ENCODE data around the gene SEPTIN10.
"Not testable (repeated sequence)": the region's sequence is repeated elsewhere in the genome, so short reads cannot be mapped to it uniquely, and the experiment has no call there.

SEPTIN10 gene

DNA sequence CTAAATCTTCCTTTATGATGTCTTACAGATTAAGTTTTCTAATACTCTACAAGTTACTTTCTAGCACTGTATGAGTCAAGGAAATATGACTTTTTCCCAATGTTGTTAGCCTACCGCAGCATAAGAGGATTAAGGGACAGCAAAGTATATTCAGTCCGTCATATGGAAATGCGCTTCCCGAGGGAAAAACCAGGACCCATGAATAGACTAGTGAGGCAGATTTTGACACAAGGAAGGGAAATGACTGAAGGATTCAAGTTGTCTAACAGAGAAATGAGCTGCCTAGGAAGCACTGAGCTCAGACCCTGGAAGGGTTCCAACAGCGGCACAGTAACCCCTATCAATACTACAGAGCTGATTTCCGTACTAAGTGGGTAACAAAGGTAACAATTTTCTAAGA lies 12.0 kb downstream of the SEPTIN10 start:
- DNase-seq (ENCODE audit: low read depth), result no peak

DNA sequence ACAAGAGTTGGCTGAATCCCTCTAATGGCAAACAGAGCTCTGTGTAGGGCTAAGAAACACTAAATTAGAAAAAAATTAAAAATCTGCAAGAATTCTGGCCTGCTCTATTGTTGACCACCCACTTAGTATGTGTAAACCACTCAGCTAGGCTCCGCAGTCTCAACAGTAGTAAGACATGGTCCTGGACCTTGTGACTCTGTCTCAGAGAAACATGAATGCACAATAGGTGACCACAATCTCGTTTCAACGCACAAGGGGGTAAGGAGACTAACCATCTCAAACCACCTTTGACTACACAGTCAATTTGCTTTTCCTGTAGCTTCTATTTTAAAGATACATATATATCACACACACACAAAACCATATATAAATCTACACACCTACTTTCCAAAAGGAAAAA lies 16.5 kb downstream of the SEPTIN10 start:
- DNase-seq (ENCODE audit: low read depth), result no peak

- DNase-seq (ENCODE audit: low read depth), result no peak
Measured at GRCh38 chr2:109595644-109596043, 18.1 kb downstream of the SEPTIN10 start.

DNA sequence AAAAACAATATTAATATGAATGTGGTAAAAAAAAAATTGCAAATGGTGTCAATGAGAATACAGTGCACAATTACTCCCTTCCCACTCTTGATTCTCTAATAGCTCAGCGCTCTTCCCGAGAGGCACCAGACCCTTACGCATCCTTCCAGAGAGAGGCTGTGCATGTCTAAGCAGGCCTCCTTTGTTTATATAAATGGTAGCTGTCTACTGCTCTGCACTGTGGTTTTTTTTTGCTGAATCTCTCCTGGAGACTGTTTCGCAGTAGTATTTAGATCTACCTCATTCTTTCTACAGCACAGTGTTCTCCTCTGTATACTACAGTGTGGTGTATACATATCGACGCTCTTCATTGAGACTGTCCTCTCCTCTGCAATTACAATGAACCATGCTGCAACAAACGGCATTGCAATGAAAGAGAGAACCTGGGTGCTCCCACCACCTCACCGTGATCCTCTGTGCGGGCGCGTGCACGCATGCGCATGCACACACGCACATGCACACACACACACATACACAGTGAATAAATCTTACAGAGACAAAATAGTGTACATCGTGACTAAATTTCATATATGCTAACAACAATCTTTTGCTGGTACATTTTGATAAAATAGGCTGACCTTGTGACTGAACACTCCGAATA lies 19.4 kb downstream of the SEPTIN10 start:
- DNase-seq (ENCODE audit: low read depth), result no peak

DNA sequence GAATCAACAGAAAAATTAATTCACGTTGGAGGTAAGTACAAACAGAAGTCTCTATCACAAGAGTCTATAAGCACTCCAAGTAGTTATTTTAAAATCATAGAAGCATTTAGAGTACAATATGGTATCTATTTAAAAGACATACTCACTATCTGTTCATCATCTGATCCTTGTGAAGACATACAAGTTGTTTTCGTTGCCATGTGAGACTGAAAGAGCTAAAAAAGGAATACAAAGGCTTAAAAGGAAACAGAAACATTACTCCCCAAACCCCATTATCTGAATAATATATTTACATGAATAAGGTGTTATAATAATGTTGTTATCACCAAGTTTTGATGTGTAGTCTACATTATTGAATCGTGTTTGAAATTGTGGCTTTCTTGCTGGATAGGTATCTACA lies 20.9 kb downstream of the SEPTIN10 start:
- no peak for DNase-seq (ENCODE audit: low read depth)

- DNase-seq (ENCODE audit: low read depth), result no peak
Measured at GRCh38 chr2:109591206-109591605, 22.6 kb downstream of the SEPTIN10 start.

GRCh38 chr2:109586687-109587086 lies 27.1 kb downstream of the SEPTIN10 start:
- DNase-seq (ENCODE audit: low read depth), result no peak

GRCh38 chr2:109582928-109583895 lies 30.6 kb downstream of the SEPTIN10 start:
- DNase-seq (ENCODE audit: low read depth), result no peak

DNA sequence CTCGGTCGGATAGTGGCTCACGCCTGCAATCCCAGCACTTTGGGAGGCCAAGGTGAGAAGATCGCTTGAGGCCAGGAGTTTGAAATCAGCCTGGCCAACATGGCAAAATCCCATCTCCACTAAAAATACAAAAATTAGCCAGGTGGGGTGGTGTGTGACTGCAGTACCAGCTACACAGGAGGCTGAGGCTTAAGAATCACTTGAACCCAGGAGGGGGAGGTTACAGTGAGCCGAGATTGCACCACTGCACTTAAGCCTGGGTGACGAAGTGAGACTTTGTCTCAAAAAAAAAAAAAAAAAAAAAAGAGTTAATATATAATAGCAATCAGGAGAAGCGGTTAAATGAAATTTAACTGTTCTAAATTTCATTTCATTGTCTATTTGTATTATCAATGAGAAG lies 36.1 kb downstream of the SEPTIN10 start:
- not testable (repeated sequence) for DNase-seq (ENCODE audit: low read depth)

- no peak for DNase-seq (ENCODE audit: low read depth)
Measured at GRCh38 chr2:109575373-109575772, 38.4 kb downstream of the SEPTIN10 start.

DNA sequence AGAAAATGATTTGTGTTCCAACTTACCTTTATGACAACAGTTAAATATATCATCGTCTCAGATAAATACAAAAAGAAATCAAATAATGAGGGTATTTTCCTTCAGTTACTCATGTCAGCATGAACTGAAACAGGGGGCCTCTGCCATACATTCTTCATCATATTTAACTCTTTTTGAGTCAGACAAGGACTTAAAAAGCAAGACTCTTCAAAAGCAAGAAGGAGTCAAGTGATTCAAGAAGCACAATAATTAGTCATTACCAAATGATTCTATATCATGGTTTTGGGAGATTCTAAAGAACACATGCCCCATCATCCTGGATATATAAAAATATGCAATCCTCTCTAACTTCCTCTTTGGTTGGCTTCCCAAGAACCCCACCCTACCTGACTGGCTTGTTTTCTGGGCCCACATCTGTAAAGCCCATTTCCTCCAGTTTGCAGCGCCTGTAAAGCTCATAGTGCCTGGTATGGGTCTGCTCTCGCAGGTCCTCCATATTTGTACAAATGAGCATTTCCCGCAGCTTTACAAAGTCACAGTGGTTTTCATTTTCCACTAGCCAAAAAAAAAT lies 49.7 kb downstream of the SEPTIN10 start:
- DNase-seq (ENCODE audit: low read depth), result no peak

DNA sequence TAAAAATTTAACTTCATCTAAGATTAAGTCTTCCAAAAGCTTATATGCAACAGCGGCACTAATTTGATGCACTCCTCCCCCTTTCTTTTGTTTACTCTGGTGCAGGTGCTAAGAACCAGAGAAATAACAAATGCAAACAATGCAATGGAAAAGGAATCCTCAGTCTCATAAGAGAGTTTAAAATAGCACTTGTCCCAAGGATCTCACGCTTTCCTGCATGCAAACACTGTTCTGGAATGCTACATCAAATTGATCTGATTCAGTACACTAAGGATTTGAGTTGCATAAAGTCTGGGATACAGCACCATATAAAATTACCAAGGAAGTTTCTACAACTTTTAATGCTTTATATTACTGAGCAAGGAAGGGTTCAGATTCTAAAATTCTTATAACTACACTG lies 50.5 kb downstream of the SEPTIN10 start:
- DNase-seq (ENCODE audit: low read depth), result no peak

- no peak for DNase-seq (ENCODE audit: low read depth)
Measured at GRCh38 chr2:109562421-109562820, 51.3 kb downstream of the SEPTIN10 start.

DNA sequence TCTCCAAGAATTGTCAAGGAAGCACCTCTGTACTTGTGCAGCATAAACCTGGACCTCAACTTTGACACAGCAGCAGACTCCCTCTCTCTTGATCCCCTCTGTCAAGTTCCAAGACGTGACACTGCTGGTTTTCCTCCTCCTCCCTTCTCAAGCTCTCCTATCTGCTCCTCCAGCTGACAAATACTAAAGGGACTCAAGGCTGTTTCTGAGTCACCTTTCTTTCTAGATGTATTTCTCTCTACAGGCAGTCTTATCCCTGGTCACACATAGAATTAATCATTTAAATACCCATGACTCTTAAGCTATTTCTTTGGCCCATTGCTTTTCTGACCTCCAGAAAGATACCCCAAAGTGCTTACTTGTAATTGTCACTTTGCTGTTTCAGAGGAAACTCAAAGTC lies 53.5 kb downstream of the SEPTIN10 start:
- no peak for DNase-seq (ENCODE audit: low read depth)

DNA sequence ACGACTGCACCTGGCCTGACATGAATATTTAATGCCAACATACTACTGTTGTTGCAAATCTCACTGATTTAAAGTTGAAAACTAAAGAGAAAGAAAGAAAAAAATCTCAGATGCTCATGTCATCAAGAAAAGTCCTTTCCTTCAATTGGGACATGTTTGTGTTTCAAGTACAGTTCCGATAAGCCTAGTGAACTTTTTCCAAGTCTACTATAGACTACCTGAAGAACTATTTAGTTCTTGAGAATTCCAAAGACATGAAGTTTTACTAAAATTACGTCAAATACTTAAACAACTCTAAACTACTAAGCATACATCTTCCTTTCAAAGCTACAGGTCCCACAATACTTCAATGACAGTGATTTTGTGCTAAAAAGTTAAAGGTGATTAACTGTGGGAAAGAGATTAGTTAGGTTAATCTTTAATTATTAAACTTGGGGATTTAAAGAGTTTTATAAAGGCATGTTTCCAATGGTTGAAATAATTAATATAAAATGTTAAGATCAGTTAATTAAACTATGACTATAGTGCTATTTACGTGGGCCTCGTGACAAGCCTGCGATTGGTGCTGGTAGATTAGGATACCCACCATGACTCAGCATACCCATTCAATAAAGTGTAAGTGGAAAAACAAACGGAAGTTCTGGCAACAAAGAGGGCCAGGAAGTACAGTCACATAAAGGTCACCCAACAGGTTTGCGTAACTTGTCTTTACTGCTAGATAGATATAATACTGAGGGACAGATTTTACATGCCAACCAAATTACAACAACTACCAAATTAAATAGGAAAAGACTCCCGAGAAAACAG lies 55.5 kb downstream of the SEPTIN10 start:
- no peak for DNase-seq (ENCODE audit: low read depth)

- no peak for DNase-seq (ENCODE audit: low read depth)
Measured at GRCh38 chr2:109557309-109557708, 56.5 kb downstream of the SEPTIN10 start.

DNA sequence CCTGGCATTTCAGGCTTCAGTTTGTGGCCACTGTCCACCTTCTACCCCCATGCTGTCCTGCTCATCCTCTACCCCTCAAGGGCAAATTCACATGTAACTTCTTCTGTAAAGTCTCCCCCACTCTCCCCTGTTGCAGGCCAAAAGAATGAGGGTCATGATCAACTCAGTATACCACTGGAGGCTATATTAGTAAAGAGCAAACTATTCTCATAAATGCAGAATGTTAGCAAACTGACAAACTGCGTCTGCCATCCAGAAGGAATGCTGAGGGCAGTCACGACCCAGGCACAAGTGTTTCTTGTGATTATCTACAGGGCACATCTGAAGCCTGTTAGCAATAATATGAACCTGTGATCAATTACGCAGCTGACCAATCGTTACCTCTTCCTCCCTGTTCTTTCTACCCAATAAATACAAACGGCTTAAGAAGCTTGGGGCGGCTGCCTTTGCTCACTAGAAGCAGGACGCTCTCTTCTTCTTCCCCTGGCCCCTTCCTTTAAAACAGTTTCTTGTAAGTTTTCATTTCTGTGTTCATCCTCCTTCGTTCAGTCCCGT lies 58.3 kb downstream of the SEPTIN10 start:
- no peak for DNase-seq (ENCODE audit: low read depth)

DNA sequence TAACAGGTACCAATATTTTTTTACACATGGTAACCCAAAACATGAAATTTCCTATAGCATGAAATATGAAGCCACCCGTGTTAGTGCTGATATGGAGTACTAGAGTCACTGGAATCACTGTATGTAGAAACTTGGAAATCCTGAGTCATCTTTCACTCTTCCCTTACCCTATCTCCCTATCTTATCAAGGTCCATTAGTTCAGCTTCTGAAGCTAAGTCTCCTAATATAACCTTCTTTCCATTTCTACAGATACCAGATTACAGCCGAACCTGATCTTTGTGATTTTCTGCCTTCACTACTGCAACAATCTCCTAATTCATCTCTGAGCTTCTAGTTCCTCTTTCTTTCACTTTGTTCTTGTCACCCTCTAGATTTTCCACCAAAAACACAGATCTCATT lies 59.0 kb downstream of the SEPTIN10 start:
- DNase-seq (ENCODE audit: low read depth), result no peak

GRCh38 chr2:109549016-109549590 lies 64.7 kb downstream of the SEPTIN10 start:
- DNase-seq (ENCODE audit: low read depth), result no peak

GRCh38 chr2:109547280-109547679 lies 66.5 kb downstream of the SEPTIN10 start:
- DNase-seq (ENCODE audit: low read depth), result no peak

All from activated T-helper 1 cell treated with Interleukin-2 at 50 U/mL for 16 hours (primary cell).